K562 (cell line): Measurements from ENCODE around the gene INO80E. TPM values are rescaled to one million over a fixed set of nuclear protein-coding genes. Genes with fewer than 3 reads are reported as not detected.
A peak's percentile ranks its signal among the peaks of the same experiment; 100 is the strongest.

Source experiments
- ARID1B ChIP-seq: fragments of 450-650 bp; IDR thresholded peaks from 2 replicates; pipeline ENCODE4 v1.6.1; 2016; ENCODE audit warnings: antibody characterized with exemption, mild to moderate bottlenecking, inconsistent platforms
- FOSL1 ChIP-seq: fragments of 200-800 bp; sonication (Bioruptor generic); conservative IDR thresholded peaks from 2 replicates; pipeline ENCODE4 v1.6.1; 2016; ENCODE audit warnings: missing genetic modification characterization, missing compliant biosample characterization
- MYBL2 ChIP-seq, 2 experiments: fragments of 450-650 bp in 1 of 2; sonication (generic) in 1 of 2; formaldehyde crosslinking in 1 of 2; IDR thresholded peaks; 2 replicates each; pipeline versions ENCODE4 v1.6.1 to v1.8.1; 2017 to 2022; ENCODE audit warnings: borderline replicate concordance in 1 of 2, inconsistent platforms in 1 of 2, low read depth in 1 of 2, mild to moderate bottlenecking in 1 of 2, missing genetic modification reagents in 1 of 2, moderate library complexity in 1 of 2
- PML ChIP-seq: IDR thresholded peaks from 2 replicates; pipeline ENCODE4 v1.6.1; 2012; ENCODE audit warnings: low read length, inconsistent platforms
- RREB1 ChIP-seq: fragments of 250-450 bp; sonication (Bioruptor Pico); IDR thresholded peaks from 2 replicates; pipeline ENCODE4 v1.4.0; 2020
- TEAD4 ChIP-seq, 2 experiments: sonication (generic) in 1 of 2; formaldehyde crosslinking in 1 of 2; IDR thresholded peaks; 2 replicates each; pipeline versions ENCODE4 v1.6.1 to v1.8.0; 2012 to 2022; ENCODE audit warnings: borderline replicate concordance in 1 of 2, inconsistent platforms in 1 of 2, low read length in 1 of 2, mild to moderate bottlenecking in 1 of 2, missing genetic modification reagents in 1 of 2
- polyA plus RNA-seq, 8 experiments: library from polyadenylated mRNA; depleted of rRNA in 4 of 8; stranded (reverse) in 5 of 8; unstranded in 3 of 8; fragments of >200 nt; fragmentation: Nextera tagmentation in 2 of 8; fragmentation: Illumina TruSeq in 1 of 8; extraction: Ambion mirVana in 2 of 8; extraction: Trizol in 1 of 8; gene quantifications; 2 replicates each; pipeline versions ENCODE4 v1.2.1 to v1.2.3, GENCODE V29; 2011 to 2014; ENCODE audit warnings: inconsistent platforms in 1 of 8, missing spikeins in 1 of 8
- total RNA-seq, 7 experiments: library from RNA; depleted of rRNA in 6 of 7; stranded (reverse); fragments of >200 nt in 6 of 7; fragmentation: Illumina TruSeq in 2 of 7; extraction: Trizol in 2 of 7; gene quantifications; 2 replicates each; pipeline versions ENCODE4 v1.2.1 to v1.2.3, GENCODE V29; 2011 to 2021; ENCODE audit warnings: low replicate concordance in 1 of 7

INO80E gene
- total and polyA plus RNA-seq, 9 of the 15 experiments (the other 6 are each of a cell fraction or from before 2014, with no cell fraction given), result 0.31 to 102 (median 49.3) TPM

- TF ChIP-seq RREB1 (no peak), MYBL2 (IDR thresholded peaks at IDR 0.05; ENCODE audit: low read depth) (no peak), MYBL2 (CRISPR knock-in tag; IDR thresholded peaks at IDR 0.05; ENCODE audit: borderline replicate concordance) (no peak), FOSL1 (tag) (0 out of 2 replicates have a peak, but pooled peaks have one; percentile 20), TEAD4 (IDR thresholded peaks at IDR 0.05; ENCODE audit: low read length) (no peak), TEAD4 (CRISPR knock-in tag; IDR thresholded peaks at IDR 0.05; ENCODE audit: borderline replicate concordance) (no peak), ARID1B (no peak), PML (no peak)
Measured at GRCh38 chr16:30051518-30051917, 55.5 kb downstream of the INO80E start (continued).
